Neuron (in vitro differentiated cells): ENCODE data around the gene MEAK7.

Experiments
- H2AFZ ChIP-seq: one replicate; pipeline ENCODE4 v1.6.1; 2013; ENCODE audit warnings: low read depth, mild to moderate bottlenecking, inconsistent platforms, low read length, moderate library complexity
- H3K27me3 ChIP-seq: one replicate; pipeline ENCODE4 v1.6.1; 2013; ENCODE audit warnings: low read length; ENCODE audit not compliant: insufficient read depth
- H3K36me3 ChIP-seq: one replicate; pipeline ENCODE4 v1.6.1; 2013; ENCODE audit warnings: low read length; ENCODE audit not compliant: insufficient read depth
- H3K4me1 ChIP-seq: one replicate; pipeline ENCODE4 v1.6.1; 2013; ENCODE audit warnings: low read length; ENCODE audit not compliant: insufficient read depth
- H3K4me3 ChIP-seq: 2 replicates; pipeline ENCODE4 v1.5.1; 2013; ENCODE audit warnings: mild to moderate bottlenecking, low read length, moderate library complexity
- H3K9me3 ChIP-seq: one replicate; pipeline ENCODE4 v1.6.1; 2013; ENCODE audit warnings: low read length

The MEAK7 gene

DNA sequence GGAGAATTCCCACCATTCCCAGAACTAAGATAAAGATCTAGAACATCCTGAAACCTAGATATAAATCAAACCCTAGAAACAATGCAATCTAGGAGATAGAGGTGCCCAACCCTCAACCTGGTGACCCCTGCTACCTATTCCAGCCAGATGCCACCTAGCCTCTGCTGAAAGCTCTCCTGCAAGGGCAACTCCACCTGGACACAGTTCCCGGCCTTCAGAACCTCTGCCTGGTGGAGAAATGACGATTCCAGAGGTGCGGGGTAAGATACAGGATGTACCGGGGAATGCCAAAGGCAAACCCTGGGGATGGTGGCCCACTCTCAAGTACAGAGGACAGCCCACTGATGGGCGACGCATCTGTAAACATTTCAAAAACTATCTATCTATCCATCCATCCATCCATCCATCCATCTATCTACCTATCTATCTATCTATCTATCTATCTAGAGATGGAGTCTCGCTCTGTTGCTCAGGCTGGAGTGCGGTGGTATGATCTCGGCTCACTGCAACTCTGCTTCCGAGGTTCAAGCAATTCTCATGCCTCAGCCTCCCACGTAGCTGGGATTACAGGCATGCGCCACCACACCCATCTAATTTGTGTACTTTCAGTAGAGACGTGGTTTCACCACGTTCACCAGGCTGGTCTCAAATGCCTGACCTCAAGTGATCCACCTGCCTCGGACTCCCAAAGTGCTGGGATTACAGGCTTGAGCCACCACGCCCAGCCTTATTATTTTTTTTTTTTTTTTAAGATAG is 19.0 kb downstream of the MEAK7 start:
- H3K27me3 ChIP-seq, result no peaks in the 10 kb centered on the region
- H2AFZ ChIP-seq, result no peak overlapping the region
- no peaks in the 10 kb centered on the region for H3K9me3 ChIP-seq
- H3K36me3 ChIP-seq, result peaks cover 48% of the 10 kb centered on the region
- no peak overlapping the region for H3K4me3 ChIP-seq
- H3K4me1 ChIP-seq, result peaks cover 4% of the 10 kb centered on the region

DNA sequence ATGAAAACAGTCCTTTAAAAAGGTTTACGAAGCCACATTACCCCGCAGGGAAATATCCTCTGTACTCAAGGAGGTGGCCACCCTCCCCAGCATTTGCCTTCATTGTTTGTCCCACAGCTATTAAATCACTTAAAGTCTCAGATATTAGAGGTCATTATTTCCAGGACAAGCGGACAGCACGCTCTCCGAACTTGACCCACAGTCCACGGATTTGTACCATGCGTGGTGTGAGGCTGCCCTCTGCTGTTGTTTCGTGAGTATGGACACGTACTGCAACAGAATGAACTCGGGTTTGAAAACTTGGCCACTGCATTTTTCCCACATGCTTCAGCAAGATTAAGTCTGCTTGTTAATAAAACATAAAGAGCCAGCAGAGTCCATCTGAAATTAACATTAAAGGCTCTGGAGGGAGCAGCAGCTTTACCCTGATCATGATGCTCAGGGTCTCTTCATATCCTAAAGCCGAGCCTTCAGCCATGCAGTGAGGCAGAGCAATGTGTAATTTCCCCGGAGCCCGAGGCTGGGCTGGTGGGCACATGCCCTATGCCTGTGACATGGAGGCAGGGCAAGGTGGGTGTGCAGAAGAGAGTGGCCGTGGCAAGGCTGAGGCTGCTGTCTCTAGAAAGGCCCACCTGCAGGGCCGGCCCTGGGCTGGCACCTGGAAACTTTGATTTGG is 19.7 kb downstream of the MEAK7 start:
- no peaks in the 10 kb centered on the region for H3K27me3 ChIP-seq

DNA sequence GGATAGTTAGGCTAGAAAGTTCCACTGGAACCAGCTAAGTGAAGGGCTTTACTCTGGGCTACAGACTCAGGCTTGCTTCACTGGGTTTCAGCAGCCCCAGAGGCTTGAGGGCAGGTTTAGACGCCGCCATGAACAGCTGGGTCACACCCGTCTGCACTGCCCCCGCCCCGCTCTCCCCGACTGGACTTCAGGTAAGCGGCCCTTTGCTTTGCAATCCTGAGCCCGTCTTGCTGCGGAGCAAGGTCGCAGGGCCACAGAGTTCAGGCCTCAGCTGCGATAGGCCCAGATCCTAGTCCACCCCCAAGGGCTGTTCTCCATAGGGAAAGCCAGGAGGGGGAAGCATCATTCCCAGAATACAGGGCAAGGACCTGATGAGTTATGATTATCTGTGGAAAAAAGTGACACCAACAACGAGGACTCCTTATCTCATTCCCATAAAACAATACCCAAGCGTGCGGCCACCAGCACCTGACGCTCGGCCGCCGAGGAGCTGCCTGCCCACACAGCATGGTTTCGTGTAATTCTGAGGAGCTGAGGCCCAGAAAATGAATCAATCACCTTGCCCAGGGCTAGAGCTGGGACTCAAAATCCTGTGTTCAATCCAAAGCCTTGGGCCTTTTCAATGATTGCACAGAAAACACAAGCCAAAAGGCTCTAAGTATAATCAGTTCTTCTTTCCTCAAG is 20.4 kb downstream of the MEAK7 start:
- H3K9me3 ChIP-seq, result peaks cover 3% of the 10 kb centered on the region
- H3K4me1 ChIP-seq, result peaks cover 4% of the 10 kb centered on the region
- H2AFZ ChIP-seq, result no peak overlapping the region
- no peaks in the 10 kb centered on the region for H3K27me3 ChIP-seq
- H3K36me3 ChIP-seq, result peaks cover 46% of the 10 kb centered on the region
- no peak overlapping the region for H3K4me3 ChIP-seq

More for the DNA sequence above, 19.7 kb downstream of the MEAK7 start:
- peaks cover 3% of the 10 kb centered on the region for H3K9me3 ChIP-seq
- no peak overlapping the region for H2AFZ ChIP-seq
- peaks cover 4% of the 10 kb centered on the region for H3K4me1 ChIP-seq
- H3K4me3 ChIP-seq, result no peak overlapping the region
- H3K36me3 ChIP-seq, result peaks cover 51% of the 10 kb centered on the region

DNA sequence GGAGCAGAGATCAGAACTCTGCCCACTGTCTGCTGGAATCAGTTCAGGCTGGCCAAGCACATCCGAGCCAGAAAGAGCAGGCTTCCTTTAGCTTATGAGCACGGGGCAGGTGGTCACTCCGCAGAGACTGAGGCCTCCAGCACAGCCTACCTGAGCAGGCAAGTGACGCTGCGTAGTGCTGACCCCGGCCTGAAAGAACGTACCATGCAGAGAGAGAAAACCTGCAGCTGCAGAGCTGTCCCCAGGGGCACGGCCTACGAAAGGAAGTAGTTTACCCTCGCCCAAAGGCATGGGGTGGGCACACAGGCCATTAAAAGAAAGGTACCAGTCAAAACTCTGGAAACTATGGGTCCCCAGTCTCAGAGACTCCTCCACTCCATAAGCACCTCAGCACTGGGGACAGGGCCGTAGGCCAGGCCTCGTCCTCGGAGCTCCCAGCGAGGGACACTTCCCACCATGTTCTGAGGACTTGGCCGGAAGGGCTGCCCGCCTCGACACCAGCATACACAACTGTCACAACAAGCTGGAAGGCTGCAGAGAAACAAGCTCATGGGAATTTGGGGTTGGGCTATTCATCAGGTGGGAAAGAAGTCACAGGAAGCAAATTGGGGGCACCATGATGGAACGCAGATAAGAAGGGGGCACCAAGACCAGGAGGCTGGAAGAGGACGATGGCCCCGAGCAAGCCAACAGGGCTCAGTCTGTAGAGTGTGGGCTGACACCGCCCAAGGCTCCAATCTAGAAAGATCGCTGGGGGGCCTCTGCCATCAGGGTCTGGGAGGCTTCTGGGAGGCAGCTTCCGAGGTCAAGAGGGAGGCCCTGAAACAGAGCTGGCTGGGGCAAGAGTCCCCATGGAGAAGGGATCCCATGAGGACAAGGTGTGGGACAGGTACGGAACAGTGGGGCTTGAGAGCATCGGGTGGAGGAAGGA is 21.2 kb downstream of the MEAK7 start:
- Histone ChIP-seq H3K9me3 (peaks cover 3% of the 10 kb centered on the region), H3K4me3 (no peak overlapping the region), H3K27me3 (no peaks in the 10 kb centered on the region), H3K4me1 (peaks cover 7% of the 10 kb centered on the region), H3K36me3 (peaks cover 44% of the 10 kb centered on the region), H2AFZ (no peak overlapping the region)

DNA sequence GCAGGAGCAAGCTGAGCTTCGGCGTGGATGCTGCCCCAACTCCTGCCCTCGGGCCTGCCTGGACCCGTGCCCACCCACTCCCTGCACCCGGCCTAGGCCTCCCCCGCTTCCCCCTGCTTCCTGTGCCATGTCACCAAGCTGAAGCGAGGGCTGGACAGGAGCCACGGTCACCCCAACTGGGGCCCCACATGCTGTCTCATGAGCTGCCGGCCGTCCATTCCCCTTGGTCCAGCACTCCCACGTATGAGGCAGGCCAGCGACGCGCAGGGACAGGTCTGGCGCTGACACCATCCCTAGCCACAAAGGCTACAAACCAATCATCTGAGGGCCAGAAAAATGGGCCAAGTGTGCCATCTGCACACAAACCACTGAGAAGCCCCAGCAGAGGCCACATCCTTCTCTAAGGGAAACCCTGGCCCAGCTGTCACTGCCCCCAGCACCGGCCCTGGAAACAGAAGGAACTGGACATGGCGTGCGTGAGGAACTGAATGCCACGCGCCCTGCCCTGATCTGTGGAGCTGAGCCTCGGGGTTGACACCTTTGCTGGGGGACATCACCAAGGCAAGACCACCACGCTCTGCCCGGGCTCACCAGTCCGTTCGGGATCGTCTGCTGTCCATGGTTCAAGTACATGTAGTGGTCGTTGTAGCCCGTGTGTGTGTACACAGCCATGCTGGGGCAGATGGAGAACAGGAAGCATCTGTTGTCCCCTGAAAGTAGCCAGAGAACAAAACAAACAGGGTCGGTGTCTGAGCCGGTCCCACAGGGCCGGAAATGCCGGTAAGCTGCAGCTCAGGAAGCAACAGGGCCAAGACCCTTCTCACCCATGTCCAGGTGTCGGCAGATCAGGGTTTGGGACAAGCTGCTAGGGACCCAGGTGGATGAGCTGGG is 22.2 kb downstream of the MEAK7 start:
- no peak overlapping the region for H3K4me3 ChIP-seq
- H2AFZ ChIP-seq, result no peak overlapping the region
- H3K27me3 ChIP-seq, result no peaks in the 10 kb centered on the region
- H3K4me1 ChIP-seq, result peaks cover 12% of the 10 kb centered on the region
- H3K36me3 ChIP-seq, result peaks cover 40% of the 10 kb centered on the region
- H3K9me3 ChIP-seq, result peaks cover 3% of the 10 kb centered on the region

DNA sequence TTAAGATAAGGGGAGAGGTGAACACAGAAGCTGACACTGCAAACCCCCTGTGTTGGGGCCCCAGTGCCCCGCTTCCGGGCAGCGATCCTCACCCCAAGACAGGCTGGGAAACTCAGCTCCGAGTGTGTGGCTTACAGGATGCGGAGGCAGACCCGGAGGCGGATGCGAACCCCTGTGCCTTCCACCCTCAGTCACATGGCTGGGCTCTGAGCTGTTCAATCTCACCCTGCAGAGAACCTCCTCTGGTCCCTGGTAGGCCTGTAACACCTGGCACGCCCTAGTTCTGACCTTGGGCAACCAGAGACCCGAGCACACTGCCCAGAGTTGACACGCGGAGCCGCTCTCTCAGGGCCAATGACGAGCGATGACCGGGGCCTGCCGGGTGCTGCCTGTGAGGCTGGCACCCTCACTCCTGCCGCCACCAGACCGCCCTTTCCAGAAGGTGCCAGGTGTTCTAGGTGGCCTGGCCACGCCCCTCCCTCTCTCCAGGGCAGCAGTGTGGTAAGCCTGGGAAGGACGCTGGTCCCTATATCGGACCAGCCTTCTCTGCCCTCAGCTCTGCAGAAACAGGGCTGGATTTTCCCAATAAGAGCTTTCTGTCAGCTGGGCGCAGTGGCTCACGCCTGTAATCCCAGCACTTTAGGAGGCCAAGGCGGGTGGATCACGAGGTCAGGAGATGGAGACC is 23.3 kb downstream of the MEAK7 start:
- H3K27me3 ChIP-seq, result no peaks in the 10 kb centered on the region
- peaks cover 33% of the 10 kb centered on the region for H3K36me3 ChIP-seq
- H3K4me1 ChIP-seq, result peaks cover 16% of the 10 kb centered on the region
- peaks cover 3% of the 10 kb centered on the region for H3K9me3 ChIP-seq
- no peak overlapping the region for H3K4me3 ChIP-seq
- H2AFZ ChIP-seq, result no peak overlapping the region

DNA sequence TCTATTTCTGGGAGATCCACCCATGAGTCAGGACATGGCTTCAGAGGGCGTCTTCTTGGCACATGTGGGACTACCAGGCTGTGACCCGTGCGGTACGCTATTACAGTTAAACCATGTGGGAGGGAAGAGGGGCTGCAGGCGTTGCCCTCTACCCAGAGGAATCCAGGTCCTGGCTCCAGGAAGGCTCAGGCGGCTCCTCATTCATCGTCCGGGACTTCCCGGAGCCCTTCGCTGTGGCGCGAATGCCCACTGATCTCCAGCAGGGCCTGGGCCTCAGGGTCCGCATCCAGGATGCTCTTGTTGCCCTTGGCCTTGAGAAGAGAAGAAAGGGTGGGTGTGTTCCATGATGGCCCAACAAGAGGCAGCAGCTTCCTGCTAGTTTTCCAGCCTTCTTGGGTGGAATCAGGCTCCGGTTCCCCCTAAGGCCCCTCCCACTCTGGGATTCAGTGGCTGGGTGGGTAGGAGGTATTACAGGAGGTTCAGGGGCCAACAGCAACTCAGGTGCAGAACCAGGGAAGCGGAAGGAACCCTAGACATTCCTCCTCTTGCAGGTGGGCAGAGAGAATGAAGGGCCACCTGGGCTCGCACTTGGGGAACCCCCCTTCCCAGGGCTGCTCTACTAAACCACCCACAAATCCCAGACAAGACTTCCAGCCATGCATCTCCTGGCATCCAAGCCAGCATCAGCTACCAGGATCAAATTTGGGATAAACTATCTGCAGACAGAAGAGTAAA is 24.6 kb downstream of the MEAK7 start:
- H3K36me3 ChIP-seq, result peaks cover 30% of the 10 kb centered on the region
- H3K4me3 ChIP-seq, result no peak overlapping the region
- H3K9me3 ChIP-seq, result peaks cover 5% of the 10 kb centered on the region
- peaks cover 22% of the 10 kb centered on the region for H3K4me1 ChIP-seq
- no peaks in the 10 kb centered on the region for H3K27me3 ChIP-seq
- no peak overlapping the region for H2AFZ ChIP-seq

DNA sequence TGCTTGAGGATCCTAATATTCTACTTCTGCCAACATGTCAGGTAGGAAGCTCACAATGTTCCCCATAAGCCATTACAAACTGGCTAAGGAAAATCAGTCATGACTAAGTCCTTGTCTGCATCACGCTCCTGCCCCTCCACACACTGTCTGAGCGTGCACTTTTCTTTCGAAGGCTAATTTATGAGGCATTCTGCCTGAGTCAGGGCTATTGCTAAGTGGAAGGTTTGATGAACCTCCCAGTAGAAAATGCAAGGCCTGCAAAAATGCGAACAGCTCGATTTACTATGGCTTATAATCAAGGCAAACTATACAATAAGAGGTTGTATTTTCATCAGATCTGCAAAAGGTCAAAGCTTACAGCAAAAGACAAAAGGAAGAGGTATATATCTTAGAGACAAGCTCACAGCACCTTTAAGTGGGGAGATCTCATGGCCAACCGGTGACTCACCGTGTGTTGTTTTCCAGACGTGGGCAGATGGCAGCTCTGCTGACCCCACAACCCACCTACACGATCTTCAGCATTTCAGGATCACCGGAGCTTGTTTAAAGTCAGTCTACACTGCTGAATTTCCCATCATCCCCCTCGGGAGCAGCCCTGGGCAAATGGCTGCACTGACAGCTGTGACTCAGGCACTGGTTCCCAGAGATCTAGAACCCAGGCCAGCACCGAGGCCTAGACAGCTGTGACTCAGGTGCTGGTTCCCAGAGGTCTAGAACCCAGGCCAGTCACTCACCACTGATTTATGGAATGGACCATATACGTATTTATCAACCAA is 26.1 kb downstream of the MEAK7 start:
- H3K4me1 ChIP-seq, result peaks cover 18% of the 10 kb centered on the region
- peaks cover 8% of the 10 kb centered on the region for H3K9me3 ChIP-seq
- H2AFZ ChIP-seq, result no peak overlapping the region
- H3K27me3 ChIP-seq, result no peaks in the 10 kb centered on the region
- H3K4me3 ChIP-seq, result no peak overlapping the region
- peaks cover 26% of the 10 kb centered on the region for H3K36me3 ChIP-seq

DNA sequence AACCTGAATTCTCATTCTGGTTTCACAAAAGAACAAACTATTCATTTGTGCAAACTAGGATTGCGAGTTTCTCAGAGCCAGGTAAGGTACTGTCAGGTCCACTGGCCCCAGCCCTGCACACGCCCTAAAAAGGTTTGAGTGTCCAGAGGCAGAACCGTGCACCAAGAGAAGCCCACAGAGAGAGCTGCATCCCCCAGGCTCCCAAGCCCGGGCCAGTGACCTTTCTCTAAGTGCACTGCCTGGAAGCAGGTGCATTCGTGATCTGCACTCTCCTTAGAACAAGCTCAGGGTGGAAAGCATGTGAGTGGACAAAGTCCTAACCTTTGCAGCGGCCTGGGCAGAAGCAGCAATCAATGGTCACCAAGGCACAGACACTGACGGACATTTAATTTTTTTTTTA is 26.8 kb downstream of the MEAK7 start:
- H3K36me3 ChIP-seq, result peaks cover 22% of the 10 kb centered on the region
- H3K4me1 ChIP-seq, result peaks cover 18% of the 10 kb centered on the region
- H3K9me3 ChIP-seq, result peaks cover 9% of the 10 kb centered on the region
- no peaks in the 10 kb centered on the region for H3K27me3 ChIP-seq
- no peak overlapping the region for H3K4me3 ChIP-seq
- H2AFZ ChIP-seq, result no peak overlapping the region

DNA sequence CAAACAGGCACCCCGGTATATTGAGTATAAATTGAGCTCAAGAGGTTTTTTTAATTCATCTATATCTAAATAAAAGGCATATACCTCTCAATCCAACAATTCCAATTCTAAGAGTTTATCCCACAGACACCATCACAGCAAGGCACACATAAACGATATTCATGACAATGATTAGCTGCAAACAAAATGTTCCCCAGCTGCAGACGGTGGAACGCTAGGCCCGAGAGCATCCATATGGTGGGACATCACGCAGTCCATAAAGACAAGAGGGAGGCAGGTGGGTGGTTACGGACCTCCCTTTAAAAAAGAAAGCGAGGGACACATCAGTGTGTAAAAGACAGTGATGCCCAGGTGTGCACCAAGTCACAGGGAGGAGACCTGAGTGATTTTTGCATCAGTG is 28.1 kb downstream of the MEAK7 start:
- Histone ChIP-seq H3K9me3 (peaks cover 16% of the 10 kb centered on the region), H2AFZ (no peak overlapping the region), H3K4me3 (no peak overlapping the region), H3K36me3 (peaks cover 13% of the 10 kb centered on the region), H3K4me1 (peaks cover 18% of the 10 kb centered on the region), H3K27me3 (no peaks in the 10 kb centered on the region)
